Memory B cell (primary cell): ENCODE results near the gene ZNF550.
A peak's percentile ranks its signal among the peaks of the same experiment; 100 is the strongest.

Experiments
- ATAC-seq: fragments of 150-1000 bp; cut with Tn5 transposase; 2 replicates; pipeline ENCODE4 v1.10.0; 2021; ENCODE audit warnings: low read depth, mild to moderate bottlenecking, moderate library complexity
- DNase-seq, 2 donors: peaks; one replicate each; pipeline ENCODE4 v3.0.0; 2022; ENCODE audit warnings: low spot score in 2 of 2
- H3K27ac Mint-ChIP-seq: one replicate; pipeline ENCODE4 v1.8.0; 2022; ENCODE audit warnings: mild to moderate bottlenecking, moderate library complexity, mixed read lengths
- H3K27me3 Mint-ChIP-seq: one replicate; pipeline ENCODE4 v1.8.0; 2022; ENCODE audit warnings: mixed read lengths
- H3K36me3 Mint-ChIP-seq: one replicate; pipeline ENCODE4 v1.8.0; 2022; ENCODE audit warnings: mild to moderate bottlenecking, mixed read lengths
- H3K4me1 Mint-ChIP-seq: one replicate; pipeline ENCODE4 v1.8.0; 2022; ENCODE audit warnings: mixed read lengths
- H3K4me3 Mint-ChIP-seq: one replicate; pipeline ENCODE4 v1.8.0; 2022; ENCODE audit warnings: mild to moderate bottlenecking, moderate library complexity, mixed read lengths
- H3K9me3 Mint-ChIP-seq: one replicate; pipeline ENCODE4 v1.8.0; 2022; ENCODE audit warnings: mixed read lengths

ZNF550 gene

DNA sequence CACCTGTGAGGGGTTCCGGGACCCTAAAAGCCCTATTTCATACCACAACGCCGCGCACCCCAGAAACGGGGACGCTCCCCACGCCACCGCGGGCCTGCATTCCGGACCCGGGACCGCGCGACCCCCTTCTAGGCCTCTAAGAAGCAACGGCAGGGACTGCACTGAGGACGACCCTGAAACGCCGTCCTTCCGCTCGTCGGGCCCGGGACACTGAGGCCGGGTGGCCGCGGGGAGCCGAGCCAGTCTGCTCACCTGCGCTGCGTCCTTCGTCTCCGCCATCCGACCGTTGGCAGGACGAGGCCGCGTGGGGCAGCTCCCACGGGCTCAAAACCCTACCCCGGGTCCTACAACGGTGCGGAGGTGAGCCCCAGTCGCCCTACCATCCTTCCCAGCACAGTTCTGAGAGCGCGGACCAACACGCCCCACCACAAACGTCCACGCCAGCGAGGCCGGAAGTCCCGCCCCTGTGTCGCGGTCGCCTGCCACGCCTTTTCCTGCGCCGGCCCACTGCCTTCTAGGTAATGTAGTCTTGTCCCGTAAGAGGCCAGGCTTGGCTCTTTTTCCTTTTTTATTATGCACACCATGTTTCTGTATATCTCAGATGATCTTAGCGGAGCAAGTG, at the start of gene ZNF550:
TSS of gene ZNF550 (minus strand) at position 460 of the 622 bp plus-strand sequence. CDS start at position 279, 181 bp downstream.
- H3K36me3 Mint-ChIP-seq, result peaks cover 27% of the 10 kb centered on the region
- ATAC-seq, result peak; percentile 99
- peaks cover 3% of the 10 kb centered on the region for H3K9me3 Mint-ChIP-seq

DNA sequence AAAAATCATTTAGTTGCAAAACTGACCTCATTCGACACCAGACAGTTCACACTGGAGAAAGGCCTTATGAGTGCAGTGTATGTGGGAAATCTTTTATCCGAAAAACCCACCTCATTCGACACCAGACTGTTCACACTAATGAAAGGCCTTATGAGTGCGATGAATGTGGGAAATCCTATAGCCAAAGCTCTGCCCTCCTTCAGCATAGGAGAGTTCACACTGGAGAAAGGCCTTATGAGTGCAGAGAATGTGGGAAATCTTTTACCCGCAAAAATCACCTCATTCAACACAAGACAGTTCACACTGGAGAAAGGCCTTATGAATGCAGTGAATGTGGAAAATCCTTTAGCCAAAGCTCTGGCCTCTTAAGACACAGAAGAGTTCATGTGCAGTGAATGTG, 47.3 kb upstream of the ZNF550 start:
- no peak overlapping the region for H3K27ac Mint-ChIP-seq
- no peaks in the 10 kb centered on the region for H3K27me3 Mint-ChIP-seq
- H3K36me3 Mint-ChIP-seq, result peaks cover 57% of the 10 kb centered on the region
- peaks cover 5% of the 10 kb centered on the region for H3K4me1 Mint-ChIP-seq
- H3K9me3 Mint-ChIP-seq, result peaks cover 16% of the 10 kb centered on the region
- no peak overlapping the region for H3K4me3 Mint-ChIP-seq
- DNase-seq (no peak), ATAC-seq (no peak)

More for the DNA sequence above, at the start of gene ZNF550:
- peak within 1 kb of the TSS; percentile 96 for H3K4me3 Mint-ChIP-seq
- H3K4me1 Mint-ChIP-seq, result peaks cover 22% of the 10 kb centered on the region
- H3K27me3 Mint-ChIP-seq, result no peaks in the 10 kb centered on the region
- H3K27ac Mint-ChIP-seq, result peak within 1 kb of the TSS; percentile 85
- peak; percentile 66 to 70 for DNase-seq

DNA sequence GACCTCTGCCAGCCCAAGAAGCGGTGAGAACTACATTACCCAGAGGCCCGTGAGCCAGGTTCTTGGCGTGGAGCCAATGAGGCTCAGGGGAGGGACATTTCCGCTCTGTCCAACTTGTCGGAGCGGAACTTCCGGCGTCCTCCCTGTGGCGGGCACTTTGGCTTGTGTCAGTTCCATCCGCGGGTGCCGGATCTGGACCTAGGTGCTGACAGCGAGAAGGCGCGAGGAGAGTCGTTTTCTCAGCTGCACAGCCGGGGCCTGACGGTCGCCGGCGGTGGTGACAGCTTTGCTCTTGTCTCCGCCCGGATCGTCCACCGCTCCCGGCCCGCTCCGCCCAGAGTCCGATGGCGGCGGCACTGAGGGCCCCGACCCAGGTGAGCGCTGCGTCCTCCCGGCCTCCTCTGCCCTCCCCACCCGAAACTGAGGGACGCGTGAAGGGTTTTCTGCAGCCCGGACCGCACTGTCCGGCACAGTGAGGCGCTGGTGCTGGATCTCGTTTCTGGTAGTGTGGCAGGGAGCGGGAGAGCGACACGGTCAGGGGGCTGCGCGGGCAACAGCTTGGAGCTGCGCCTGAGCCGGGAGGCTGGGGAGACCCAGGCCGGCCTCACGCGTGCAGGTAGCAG, 40.2 kb upstream of the ZNF550 start, which contains the start of gene ZNF530:
TSS of gene ZNF530 (plus strand) at position 125 of the 623 bp plus-strand sequence. CDS start 4,461 bp downstream, outside the sequence.
- Mint-ChIP-seq H3K9me3 (peaks cover 14% of the 10 kb centered on the region), H3K27me3 (no peaks in the 10 kb centered on the region), H3K27ac (no peak within 1 kb of the TSS), H3K36me3 (peaks cover 26% of the 10 kb centered on the region), H3K4me1 (peaks cover 13% of the 10 kb centered on the region), H3K4me3 (peak within 1 kb of the TSS; percentile 85)
- ATAC-seq (peak; percentile 99), DNase-seq (peak; percentile 65 to 75)

DNA sequence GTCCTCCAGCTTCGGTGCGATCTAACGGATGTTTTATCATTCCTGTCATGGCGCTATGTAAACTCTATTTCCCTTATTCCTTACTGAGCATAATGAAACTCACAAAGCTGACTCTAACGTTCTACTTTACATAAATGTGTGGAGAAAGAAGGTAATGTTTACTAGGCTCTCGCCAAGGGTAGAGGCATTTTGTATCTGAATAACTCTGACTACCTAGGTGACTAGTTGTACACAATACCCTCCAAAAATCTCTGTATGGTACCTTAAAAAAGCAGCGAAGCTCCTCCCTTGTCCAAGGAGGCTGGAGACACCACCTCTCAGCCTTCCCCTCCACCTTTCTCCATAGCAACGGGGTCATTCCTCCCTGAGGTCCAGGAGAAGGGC, 39.7 kb upstream of the ZNF550 start:
- Mint-ChIP-seq H3K4me1 (peaks cover 13% of the 10 kb centered on the region), H3K4me3 (peak overlapping the region; percentile 85), H3K9me3 (peaks cover 14% of the 10 kb centered on the region), H3K27ac (no peak overlapping the region), H3K36me3 (peaks cover 21% of the 10 kb centered on the region), H3K27me3 (no peaks in the 10 kb centered on the region)
- peak; percentile 12 for ATAC-seq
- DNase-seq, result no peak

DNA sequence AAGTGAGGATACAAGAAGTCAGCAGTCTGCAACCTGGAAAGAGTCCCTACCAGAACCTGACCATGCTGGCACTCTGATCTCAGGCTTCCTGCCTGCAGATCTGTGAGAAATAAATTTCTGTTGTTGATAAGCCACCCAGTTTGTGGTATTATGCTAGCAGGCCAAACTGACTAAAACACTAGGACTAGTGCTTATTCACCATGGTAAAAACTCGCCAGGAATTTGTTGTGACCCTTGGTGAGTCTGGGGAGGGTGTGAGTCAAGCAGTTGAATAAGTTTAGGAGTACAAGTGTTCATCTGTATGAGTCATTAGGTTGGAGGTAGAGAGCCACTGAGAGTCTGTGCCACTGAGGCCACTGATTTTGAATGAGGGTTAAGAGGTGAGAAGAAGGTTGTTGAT, 27.9 kb upstream of the ZNF550 start:
- H3K36me3 Mint-ChIP-seq, result peaks cover 67% of the 10 kb centered on the region
- no peak overlapping the region for H3K27ac Mint-ChIP-seq
- H3K9me3 Mint-ChIP-seq, result peaks cover 37% of the 10 kb centered on the region
- DNase-seq, result no peak
- ATAC-seq, result no peak
- H3K4me1 Mint-ChIP-seq, result peaks cover 10% of the 10 kb centered on the region
- no peaks in the 10 kb centered on the region for H3K27me3 Mint-ChIP-seq
- no peak overlapping the region for H3K4me3 Mint-ChIP-seq

DNA sequence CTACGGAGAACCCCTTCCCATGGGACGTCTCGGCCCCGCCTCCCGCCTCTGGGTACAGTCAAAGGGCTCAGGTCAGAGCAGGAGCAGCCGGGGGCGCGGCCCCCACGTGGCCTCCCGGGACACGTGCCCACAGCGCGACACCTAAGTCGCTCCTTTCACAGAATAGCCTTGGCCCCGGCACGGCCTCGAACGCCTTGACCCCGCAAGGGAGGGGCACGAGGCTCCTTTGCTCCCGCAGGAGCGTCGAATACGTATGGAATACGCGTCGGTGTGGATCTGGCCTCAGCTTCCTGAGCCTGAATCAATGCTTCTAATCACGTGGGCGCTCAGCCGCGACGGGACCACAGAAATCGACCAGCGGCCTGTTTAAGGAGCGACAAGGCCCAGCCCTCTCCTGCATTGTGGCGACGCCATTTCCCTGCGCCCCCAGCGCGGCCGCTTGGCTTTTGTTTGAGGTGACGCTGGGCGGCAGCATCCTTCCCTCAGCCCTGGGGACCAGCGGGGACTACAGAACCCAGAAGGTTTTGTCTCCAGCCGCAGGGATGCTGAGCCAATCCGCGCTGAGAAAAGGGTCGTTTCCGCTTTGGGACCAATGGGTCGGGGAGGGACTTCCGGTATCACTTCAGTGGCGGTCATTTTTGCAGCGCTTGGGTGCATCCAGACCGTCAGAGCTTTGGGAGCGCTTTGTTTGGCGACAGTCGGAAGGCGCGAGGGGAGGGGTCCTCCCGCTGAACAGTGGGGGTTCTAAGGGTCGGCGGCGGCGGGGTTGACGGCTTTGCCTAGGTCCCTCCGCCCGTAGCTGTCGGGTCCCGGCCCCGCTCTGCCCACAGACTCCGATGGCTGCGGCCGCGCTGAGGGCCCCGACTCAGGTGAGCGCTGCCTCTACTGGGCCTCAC, 24.1 kb upstream of the ZNF550 start, which contains the start of gene ZIK1:
TSS of gene ZIK1 (plus strand) at position 625 of the 896 bp plus-strand sequence. CDS start at position 837, 212 bp downstream.
- ATAC-seq, result peak; percentile 94
- H3K36me3 Mint-ChIP-seq, result peaks cover 40% of the 10 kb centered on the region
- DNase-seq, result peak; percentile 76 to 80
- H3K27me3 Mint-ChIP-seq, result no peaks in the 10 kb centered on the region
- peak within 1 kb of the TSS; percentile 96 for H3K4me3 Mint-ChIP-seq
- H3K4me1 Mint-ChIP-seq, result peaks cover 12% of the 10 kb centered on the region
- peaks cover 31% of the 10 kb centered on the region for H3K9me3 Mint-ChIP-seq
- peak within 1 kb of the TSS; percentile 84 for H3K27ac Mint-ChIP-seq

DNA sequence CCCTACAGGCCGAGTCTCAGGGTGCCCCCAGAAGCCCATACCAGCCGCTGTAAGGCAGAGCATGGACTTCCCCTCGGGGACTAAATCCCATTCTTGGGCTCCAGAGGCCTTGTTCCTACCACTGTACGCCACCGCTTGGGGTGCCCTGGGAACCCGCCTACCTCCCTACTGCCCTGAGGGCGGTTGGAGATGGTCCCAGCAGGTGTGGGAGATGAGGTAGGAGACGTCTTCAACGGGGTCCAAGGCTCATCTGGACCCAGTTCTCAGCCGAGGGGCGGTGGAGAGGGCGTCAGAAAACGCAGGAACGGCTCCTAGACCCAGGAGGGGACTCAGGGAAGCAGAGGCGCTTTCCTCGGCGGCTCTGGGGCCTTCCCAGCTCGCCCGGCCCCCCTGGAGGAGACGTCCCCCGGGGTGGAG, 23.4 kb upstream of the ZNF550 start:
- DNase-seq (no peak), ATAC-seq (no peak)
- Mint-ChIP-seq H3K9me3 (peaks cover 29% of the 10 kb centered on the region), H3K36me3 (peaks cover 34% of the 10 kb centered on the region), H3K4me3 (peak overlapping the region; percentile 96), H3K27ac (peak overlapping the region; percentile 84), H3K27me3 (no peaks in the 10 kb centered on the region), H3K4me1 (peaks cover 12% of the 10 kb centered on the region)

DNA sequence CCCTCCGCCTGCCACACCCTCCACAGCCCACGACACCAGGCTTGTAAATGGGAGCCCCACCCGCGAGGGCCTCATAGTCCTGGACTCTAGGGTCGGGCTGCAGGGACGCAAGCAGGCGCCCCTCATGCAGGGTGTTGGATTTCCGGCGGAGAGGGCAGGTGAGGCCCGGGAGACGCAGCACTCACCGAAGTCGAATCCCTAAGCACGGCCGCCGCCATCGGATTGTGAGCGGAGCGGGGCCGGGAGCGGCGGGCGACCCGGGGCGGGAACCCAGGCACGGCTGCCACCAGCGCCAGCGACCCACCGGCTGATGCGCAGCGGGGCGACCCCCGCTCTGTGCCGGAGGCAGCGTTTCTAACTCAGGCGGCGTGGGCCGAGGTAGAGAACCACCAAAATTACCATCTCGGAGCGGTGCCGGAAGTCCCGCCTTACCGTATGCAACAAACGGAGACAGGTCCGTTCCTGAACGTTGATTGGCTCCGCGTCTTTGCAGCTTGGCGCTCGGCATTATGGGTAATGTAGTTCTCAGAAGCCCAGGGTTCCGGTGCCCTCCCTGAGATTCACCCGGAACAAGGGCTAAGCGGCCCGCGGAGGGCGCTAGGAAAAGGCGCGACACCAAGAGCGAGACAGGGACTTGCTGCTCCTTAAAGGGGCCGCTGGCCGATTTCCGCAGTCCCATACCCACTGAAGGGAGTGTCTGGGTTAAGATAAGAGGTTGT, 19.0 kb upstream of the ZNF550 start, which contains the start of gene ZNF416:
TSS of gene ZNF416 (minus strand) at position 425 of the 719 bp plus-strand sequence. CDS start at position 218, 207 bp downstream.
- Mint-ChIP-seq H3K9me3 (peaks cover 32% of the 10 kb centered on the region), H3K36me3 (peaks cover 42% of the 10 kb centered on the region), H3K4me1 (peaks cover 15% of the 10 kb centered on the region), H3K27me3 (no peaks in the 10 kb centered on the region), H3K4me3 (peak within 1 kb of the TSS; percentile 87), H3K27ac (no peak within 1 kb of the TSS)
- ATAC-seq, result peak; percentile 95
- DNase-seq, result peak; percentile 87 to 94

DNA sequence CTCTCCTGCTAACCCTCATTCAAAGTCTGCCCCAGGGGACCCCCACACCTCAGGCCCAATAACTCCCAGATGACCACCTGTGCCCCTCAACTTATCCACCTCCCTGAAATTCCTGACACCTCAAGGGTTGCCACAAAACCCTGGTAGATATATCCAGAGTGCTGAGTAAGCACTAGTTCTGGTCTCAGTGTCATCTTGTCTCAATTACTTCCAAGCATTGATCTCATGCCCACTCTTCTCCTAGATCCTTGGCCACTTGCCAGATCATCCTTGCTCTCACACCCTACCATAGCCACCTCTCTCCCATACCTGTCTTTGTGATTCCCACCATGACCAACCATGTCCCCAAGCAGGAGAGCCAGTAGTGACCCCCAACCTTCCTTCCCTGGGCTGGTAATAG, 17.0 kb upstream of the ZNF550 start:
- ATAC-seq (no peak), DNase-seq (no peak)
- H3K27ac Mint-ChIP-seq, result no peak overlapping the region
- H3K4me1 Mint-ChIP-seq, result peaks cover 15% of the 10 kb centered on the region
- H3K4me3 Mint-ChIP-seq, result no peak overlapping the region
- peaks cover 28% of the 10 kb centered on the region for H3K9me3 Mint-ChIP-seq
- H3K27me3 Mint-ChIP-seq, result no peaks in the 10 kb centered on the region
- H3K36me3 Mint-ChIP-seq, result peaks cover 61% of the 10 kb centered on the region

DNA sequence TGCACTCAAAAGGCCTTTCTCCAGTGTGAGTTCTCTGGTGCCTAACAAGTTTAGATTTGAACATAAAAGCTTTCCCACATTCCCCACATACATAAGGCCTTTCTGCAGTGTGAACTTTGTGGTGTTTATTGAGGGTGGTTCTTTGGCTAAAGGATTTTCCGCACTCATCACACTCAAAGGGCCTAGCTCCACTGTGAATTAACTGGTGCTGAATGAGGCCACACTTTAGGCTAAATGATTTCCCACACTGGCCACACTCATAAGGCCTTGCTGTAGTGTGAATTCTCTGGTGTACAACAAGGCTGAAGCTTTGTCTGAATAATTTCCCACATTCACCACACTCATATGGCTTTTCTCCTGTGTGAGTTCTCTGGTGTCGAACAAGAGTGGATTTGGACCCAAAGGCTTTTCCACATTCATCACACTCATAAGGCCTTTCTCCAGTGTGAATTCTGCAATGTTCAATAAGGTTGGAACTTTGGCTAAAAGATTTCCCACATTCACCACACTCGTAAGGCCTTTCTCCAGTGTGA, 12.8 kb upstream of the ZNF550 start:
- Mint-ChIP-seq H3K9me3 (peaks cover 30% of the 10 kb centered on the region), H3K27me3 (no peaks in the 10 kb centered on the region), H3K4me1 (peaks cover 12% of the 10 kb centered on the region), H3K27ac (no peak overlapping the region), H3K4me3 (no peak overlapping the region), H3K36me3 (peaks cover 65% of the 10 kb centered on the region)
- DNase-seq (no peak), ATAC-seq (no peak)

DNA sequence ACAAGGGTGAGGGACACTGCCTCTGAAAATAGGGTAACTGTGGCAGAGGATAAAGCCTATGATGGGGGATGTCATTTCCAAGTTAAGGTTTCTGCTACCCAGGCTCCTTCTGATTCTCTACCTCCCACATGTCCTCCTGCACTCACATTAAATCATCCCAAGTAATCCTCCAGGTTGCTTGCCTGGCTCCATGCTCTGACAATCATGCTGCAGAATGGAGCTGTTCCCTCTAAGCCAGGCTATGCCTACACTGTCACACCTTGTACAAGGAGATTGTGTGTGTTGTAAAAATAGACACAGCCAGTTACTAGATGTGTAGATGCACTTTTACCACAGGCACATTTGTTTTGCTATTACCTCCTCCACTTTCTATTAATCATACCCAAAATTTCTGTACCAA, 11.0 kb upstream of the ZNF550 start:
- Mint-ChIP-seq H3K36me3 (peaks cover 52% of the 10 kb centered on the region), H3K27ac (no peak overlapping the region), H3K4me3 (no peak overlapping the region), H3K9me3 (peaks cover 22% of the 10 kb centered on the region), H3K27me3 (no peaks in the 10 kb centered on the region), H3K4me1 (no peaks in the 10 kb centered on the region)
- DNase-seq (no peak), ATAC-seq (no peak)

DNA sequence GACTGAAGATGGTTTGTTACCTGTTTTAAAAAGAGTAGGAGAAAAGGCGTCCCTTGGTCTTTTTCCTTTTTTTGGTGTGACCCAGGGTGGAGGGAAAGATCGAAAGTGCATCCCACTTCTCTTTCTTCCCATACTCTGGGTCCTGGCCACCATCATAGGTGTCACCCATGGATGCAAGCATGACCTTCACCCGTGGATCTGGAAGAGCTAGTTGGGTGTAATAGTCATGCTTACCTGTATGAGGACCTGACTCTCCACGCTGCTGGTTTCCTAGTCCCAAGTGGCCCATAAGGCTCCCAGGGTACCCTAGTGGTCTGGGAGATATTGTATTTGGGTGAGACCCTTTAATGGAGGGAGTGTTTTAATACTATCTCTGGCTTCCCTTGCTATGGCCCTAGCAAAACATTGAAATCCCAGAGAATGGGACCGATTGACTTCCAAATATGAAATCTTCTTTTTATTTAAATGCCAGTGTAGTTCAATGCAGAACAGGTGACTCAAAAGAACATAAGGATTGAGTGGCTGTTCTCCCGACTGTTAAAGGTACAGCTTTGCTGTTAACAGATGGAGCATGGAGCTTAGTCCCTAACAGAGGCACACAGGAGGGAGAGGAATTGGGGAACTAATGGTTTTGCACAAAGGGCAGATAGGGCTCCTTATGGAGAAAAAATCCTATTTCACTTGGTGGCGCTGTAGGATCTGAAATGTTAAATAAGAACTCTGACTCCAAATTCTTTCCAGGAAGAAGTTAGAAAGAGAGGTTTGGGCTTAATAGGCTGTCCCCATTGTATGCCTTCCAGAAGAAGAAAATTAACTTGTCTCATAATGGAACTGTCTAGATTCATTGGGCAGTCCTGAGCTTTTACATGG, 7.0 kb upstream of the ZNF550 start:
- ATAC-seq (no peak), DNase-seq (no peak)
- H3K27me3 Mint-ChIP-seq, result no peaks in the 10 kb centered on the region
- H3K36me3 Mint-ChIP-seq, result peaks cover 17% of the 10 kb centered on the region
- H3K4me1 Mint-ChIP-seq, result no peaks in the 10 kb centered on the region
- H3K4me3 Mint-ChIP-seq, result no peak overlapping the region
- H3K9me3 Mint-ChIP-seq, result peaks cover 19% of the 10 kb centered on the region
- no peak overlapping the region for H3K27ac Mint-ChIP-seq
